GM12878 (cell line): Measurements from ENCODE around the gene KDM6B. TPM values are rescaled to one million over a fixed set of nuclear protein-coding genes. Genes with fewer than 3 reads are reported as not detected.

Source experiments
- ATAC-seq: fragments of 200-7000 bp; cut with Tn5 transposase; 3 replicates; pipeline ENCODE4 v1.9.1; 2020; ENCODE audit warnings: mild to moderate bottlenecking, moderate library complexity
- BruUV-seq: library from RNA; stranded (reverse); fragments of 400-500 nt; replicated peaks from 2 replicates; lab custom pipeline; 2021; lab: Mats Ljungman, UMichigan
- CTCF ChIA-PET: fragments of 300-600 bp; sonication (Branson Sonifier 250); formaldehyde crosslinking; extraction: SDS; loops from one replicate; lab custom pipeline; 2021; ENCODE audit warnings: inconsistent platforms; lab: Yijun Ruan, JAX
- POLR2A ChIA-PET: fragments of 350-600 bp; formaldehyde crosslinking; extraction: SDS; loops from one replicate; lab custom pipeline; 2021; ENCODE audit warnings: inconsistent platforms; lab: Charles Lee
- RAD21 ChIA-PET: fragments of 300-600 bp; sonication (Branson Sonifier 250); formaldehyde crosslinking; loops from one replicate; lab custom pipeline; 2023; ENCODE audit warnings: antibody characterized with exemption; ENCODE audit not compliant: unreplicated experiment; lab: Charles Lee
- SMC1A ChIA-PET: fragments of 300-600 bp; sonication (Branson Sonifier 250); formaldehyde crosslinking; loops from one replicate; lab custom pipeline; 2023; ENCODE audit not compliant: unreplicated experiment, uncharacterized antibody; lab: Charles Lee
- DNase-seq: peaks from one replicate; pipeline ENCODE4 v3.0.0-alpha.2; 2011; ENCODE audit warnings: low read depth, low spot score
- FAIRE-seq: peaks from 3 replicates; lab custom pipeline; 2011; peaks lifted over from hg19 to GRCh38; lab: Jason Lieb, UNC
- H2AFZ ChIP-seq: 2 replicates; pipeline ENCODE4 v1.6.0; 2011; ENCODE audit warnings: low read depth, low read length, control low read depth; ENCODE audit not compliant: control insufficient read depth
- H3K27ac ChIP-seq: 2 replicates; pipeline ENCODE4 v1.5.1; 2011; ENCODE audit warnings: control low read depth; ENCODE audit not compliant: control insufficient read depth, insufficient read depth
- H3K27me3 ChIP-seq, 2 experiments: replicated peaks in 1 of 2; 2 replicates each; pipeline versions ENCODE4 v1.6.0 to v1.6.1; 2011; ENCODE audit warnings: low read length in 1 of 2; ENCODE audit not compliant: control insufficient read depth in 2 of 2, insufficient read depth in 2 of 2
- H3K36me3 ChIP-seq, 2 experiments: 2 replicates each; pipeline ENCODE4 v1.5.1; 2011; ENCODE audit warnings: low read length in 1 of 2; ENCODE audit not compliant: control insufficient read depth in 2 of 2, insufficient read depth in 2 of 2
- H3K4me1 ChIP-seq: 2 replicates; pipeline ENCODE4 v1.6.1; 2011; ENCODE audit warnings: mild to moderate bottlenecking, low read length, moderate library complexity, mixed read lengths; ENCODE audit not compliant: control insufficient read depth, insufficient read depth
- H3K4me2 ChIP-seq: 2 replicates; pipeline ENCODE4 v1.6.0; 2011; ENCODE audit warnings: control low read depth; ENCODE audit not compliant: control insufficient read depth, insufficient read depth
- H3K4me3 ChIP-seq: fragments of 200-600 bp; sonication (generic); 2 replicates; pipeline ENCODE4 v1.5.1; 2016
- H3K79me2 ChIP-seq: 2 replicates; pipeline ENCODE4 v1.6.0; 2011; ENCODE audit warnings: low read length; ENCODE audit not compliant: control insufficient read depth, insufficient read depth
- H3K9ac ChIP-seq: 2 replicates; pipeline ENCODE4 v1.8.0; 2011; ENCODE audit warnings: low read length, control low read depth, mixed read lengths; ENCODE audit not compliant: control insufficient read depth, insufficient read depth
- H3K9me3 ChIP-seq: replicated peaks from 3 replicates; pipeline ENCODE4 v1.5.1; 2011; ENCODE audit warnings: mild to moderate bottlenecking, low read length; ENCODE audit not compliant: control insufficient read depth, insufficient read depth
- H4K20me1 ChIP-seq: 2 replicates; pipeline ENCODE4 v1.6.0; 2011; ENCODE audit not compliant: control insufficient read depth, insufficient read depth
- ASH2L ChIP-seq: fragments of 300-600, 200-600 bp; sonication (generic); IDR thresholded peaks from 2 replicates; pipeline ENCODE4 v1.6.1; 2017; ENCODE audit warnings: low read depth, mild to moderate bottlenecking, borderline replicate concordance
- BHLHE40 ChIP-seq, 2 experiments: fragments of 450-650 bp in 1 of 2; IDR thresholded peaks; 2 replicates each; pipeline ENCODE4 v1.6.1; 2011 to 2017; ENCODE audit warnings: low read depth in 2 of 2, borderline replicate concordance in 1 of 2, improper control_type of control experiment in 1 of 2, low read length in 1 of 2, mild to moderate bottlenecking in 1 of 2
- CHD4 ChIP-seq: fragments of 200-600 bp; sonication (generic); IDR thresholded peaks from 2 replicates; pipeline ENCODE4 v1.6.1; 2016; ENCODE audit warnings: mild to moderate bottlenecking
- CREB1 ChIP-seq: IDR thresholded peaks from 2 replicates; pipeline ENCODE4 v1.6.1; 2012; ENCODE audit warnings: low read depth, mild to moderate bottlenecking, inconsistent platforms
- EED ChIP-seq: sonication (generic); IDR thresholded peaks from 2 replicates; pipeline ENCODE4 v1.6.1; 2016; ENCODE audit warnings: antibody characterized with exemption, low read depth
- ETV6 ChIP-seq, 2 experiments: fragments of 450-650 bp in 1 of 2; IDR thresholded peaks in 1 of 2; conservative IDR thresholded peaks in 1 of 2; 2 replicates each; pipeline ENCODE4 v1.6.1; 2014; ENCODE audit warnings: antibody characterized with exemption in 1 of 2, borderline replicate concordance in 1 of 2, low read depth in 1 of 2, mild to moderate bottlenecking in 1 of 2, moderate library complexity in 1 of 2
- GABPA ChIP-seq: IDR thresholded peaks from 2 replicates; pipeline ENCODE4 v1.6.1; 2014; ENCODE audit warnings: antibody characterized with exemption, low read depth, mild to moderate bottlenecking, inconsistent platforms
- NFIC ChIP-seq: IDR thresholded peaks from 2 replicates; pipeline ENCODE4 v1.6.1; 2012; ENCODE audit warnings: low read depth, mild to moderate bottlenecking, inconsistent platforms, low read length, moderate library complexity
- PML ChIP-seq: IDR thresholded peaks from 2 replicates; pipeline ENCODE4 v1.6.1; 2012; ENCODE audit warnings: low read length, inconsistent platforms
- RB1 ChIP-seq: fragments of 450-650 bp; formaldehyde crosslinking; IDR thresholded peaks from 2 replicates; pipeline ENCODE4 v1.6.1; 2017; ENCODE audit warnings: mild to moderate bottlenecking, borderline replicate concordance
- RCOR1 ChIP-seq: conservative IDR thresholded peaks from 2 replicates; pipeline ENCODE4 v1.6.1; 2012; ENCODE audit warnings: low read depth, low read length, improper control_type of control experiment
- RUNX3 ChIP-seq: IDR thresholded peaks from 2 replicates; pipeline ENCODE4 v1.6.1; 2012; ENCODE audit warnings: low read length, inconsistent platforms
- TCF12 ChIP-seq: IDR thresholded peaks from 2 replicates; pipeline ENCODE4 v1.6.1; 2011; ENCODE audit warnings: low read depth, mild to moderate bottlenecking, low read length
- YY1 ChIP-seq: IDR thresholded peaks from 2 replicates; pipeline ENCODE4 v1.6.1; 2011; ENCODE audit warnings: low read depth, mild to moderate bottlenecking, low read length
- WGBS: methylation state at CpG from one replicate; pipeline ENCODE4 v1.1.6; 2016; ENCODE audit warnings: low lambda C conversion rate; ENCODE audit not compliant: insufficient replicate concordance, insufficient coverage; ENCODE audit errors: missing lambda C conversion rate; 5-methylcytosine and 5-hydroxymethylcytosine counted together
- in situ Hi-C: fragments of 300-500 bp; cut with MboI; formaldehyde crosslinking; loops from 9 replicates; pipeline ENCODE4 v1.14.3; 2018; ENCODE audit warnings: mixed read lengths
- intact Hi-C: fragments of 100-400 bp; cut with micrococcal nuclease; formaldehyde crosslinking; loops from one replicate; pipeline ENCODE4 v1.14.2; 2022; ENCODE audit not compliant: unreplicated experiment
- polyA plus RNA-seq, 11 experiments: library from polyadenylated mRNA; depleted of rRNA in 4 of 11; unstranded in 6 of 11; stranded (reverse) in 5 of 11; fragments of >200 nt; fragmentation: Nextera tagmentation in 4 of 11; fragmentation: Illumina TruSeq in 1 of 11; extraction: Ambion mirVana in 4 of 11; extraction: Trizol in 1 of 11; gene quantifications; 1 replicate in 1 of 11; 2 replicates in 10 of 11; pipeline versions ENCODE4 v1.2.1 to v1.2.3, GENCODE V29; 2011 to 2016; ENCODE audit warnings: inconsistent platforms in 2 of 11, missing spikeins in 2 of 11, low read depth in 1 of 11
- total RNA-seq, 4 experiments: library from RNA; depleted of rRNA in 3 of 4; stranded (reverse); fragments of >200 nt in 3 of 4; fragmentation: Illumina TruSeq in 1 of 4; extraction: Trizol in 1 of 4; gene quantifications; 2 replicates each; pipeline versions ENCODE4 v1.2.1 to v1.2.3, GENCODE V29; 2013 to 2021
- TF ChIP-seq, protein P1 (sequence below): fragments of 450-650 bp; formaldehyde crosslinking; IDR thresholded peaks from 2 replicates; pipeline ENCODE4 v1.4.0; 2020; ENCODE audit warnings: mild to moderate bottlenecking, moderate library complexity
- TF ChIP-seq, protein P2 (sequence below): fragments of 150-350 bp; IDR thresholded peaks from 2 replicates; pipeline ENCODE4 v1.6.1; 2014; ENCODE audit warnings: mild to moderate bottlenecking, low read depth, low read length
- TF ChIP-seq, protein P3 (sequence below): IDR thresholded peaks from 2 replicates; pipeline ENCODE4 v1.6.1; 2011; ENCODE audit warnings: borderline replicate concordance, low read depth, mild to moderate bottlenecking, moderate library complexity, mixed read lengths, low read length; ENCODE audit not compliant: insufficient read depth; ENCODE audit errors: extremely low read length

KDM6B gene
- total and polyA plus RNA-seq, 10 of the 15 experiments (the other 5 are each of a cell fraction or from before 2014, with no cell fraction given) = 0.05 to 33.5 (median 2.3) TPM

DNA sequence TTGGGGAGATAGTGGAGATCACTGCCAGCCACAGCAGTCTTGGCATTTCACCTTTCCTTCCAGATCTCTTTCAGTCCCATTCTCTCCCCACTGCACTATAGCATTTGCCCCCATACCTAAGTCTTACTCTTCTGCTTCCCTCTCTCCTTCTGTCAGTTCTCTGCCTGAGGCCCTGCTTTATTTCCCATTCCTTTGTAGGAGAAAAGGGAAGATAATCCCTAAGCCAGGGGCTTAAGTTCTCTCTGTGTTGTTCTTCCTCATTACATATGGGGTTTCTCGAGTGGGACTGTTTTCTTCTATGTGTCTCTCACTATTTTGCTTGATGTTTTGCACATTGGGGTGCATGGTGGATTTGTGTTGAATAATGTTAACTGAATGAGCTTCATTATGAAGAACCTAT is 6.4 kb downstream of the KDM6B start:
- SMC1A ChIA-PET = interaction anchor here (0.9 to 1.5 kb wide), 5 partner anchors 11 to 216 kb away, joined by 3 read pairs; partner anchors contain the start of genes CYB5D1 and NAA38
- no peaks in the 10 kb centered on the region for H3K9me3 ChIP-seq
- H3K36me3 ChIP-seq = peaks cover 0 to 5% of the 10 kb centered on the region in 2 experiments; a peak in 2 of 4 replicates
- FAIRE-seq (no peak), DNase-seq (no peak), ATAC-seq (no peak)
- H3K27me3 ChIP-seq = no peaks in the 10 kb centered on the region
- H2AFZ ChIP-seq = no peak overlapping the region
- H4K20me1 ChIP-seq = no peaks in the 10 kb centered on the region; the same call in none of the 2 replicates
- POLR2A ChIA-PET = interaction anchor here (0.5 to 1.0 kb wide), 3 partner anchors 17 to 279 kb away, joined by 3 to 5 read pairs (median 3); partner anchors contain the start of gene NAA38
- H3K4me3 ChIP-seq = peak overlapping the region; percentile 92; the same call in 1 of the 2 replicates
- RAD21 ChIA-PET = interaction anchor here (1.3 to 2.1 kb wide), 3 partner anchors 10 to 97 kb away, joined by 4 to 8 read pairs (median 6); partner anchors contain the start of gene NAA38
- TF ChIP-seq, protein P1, sequence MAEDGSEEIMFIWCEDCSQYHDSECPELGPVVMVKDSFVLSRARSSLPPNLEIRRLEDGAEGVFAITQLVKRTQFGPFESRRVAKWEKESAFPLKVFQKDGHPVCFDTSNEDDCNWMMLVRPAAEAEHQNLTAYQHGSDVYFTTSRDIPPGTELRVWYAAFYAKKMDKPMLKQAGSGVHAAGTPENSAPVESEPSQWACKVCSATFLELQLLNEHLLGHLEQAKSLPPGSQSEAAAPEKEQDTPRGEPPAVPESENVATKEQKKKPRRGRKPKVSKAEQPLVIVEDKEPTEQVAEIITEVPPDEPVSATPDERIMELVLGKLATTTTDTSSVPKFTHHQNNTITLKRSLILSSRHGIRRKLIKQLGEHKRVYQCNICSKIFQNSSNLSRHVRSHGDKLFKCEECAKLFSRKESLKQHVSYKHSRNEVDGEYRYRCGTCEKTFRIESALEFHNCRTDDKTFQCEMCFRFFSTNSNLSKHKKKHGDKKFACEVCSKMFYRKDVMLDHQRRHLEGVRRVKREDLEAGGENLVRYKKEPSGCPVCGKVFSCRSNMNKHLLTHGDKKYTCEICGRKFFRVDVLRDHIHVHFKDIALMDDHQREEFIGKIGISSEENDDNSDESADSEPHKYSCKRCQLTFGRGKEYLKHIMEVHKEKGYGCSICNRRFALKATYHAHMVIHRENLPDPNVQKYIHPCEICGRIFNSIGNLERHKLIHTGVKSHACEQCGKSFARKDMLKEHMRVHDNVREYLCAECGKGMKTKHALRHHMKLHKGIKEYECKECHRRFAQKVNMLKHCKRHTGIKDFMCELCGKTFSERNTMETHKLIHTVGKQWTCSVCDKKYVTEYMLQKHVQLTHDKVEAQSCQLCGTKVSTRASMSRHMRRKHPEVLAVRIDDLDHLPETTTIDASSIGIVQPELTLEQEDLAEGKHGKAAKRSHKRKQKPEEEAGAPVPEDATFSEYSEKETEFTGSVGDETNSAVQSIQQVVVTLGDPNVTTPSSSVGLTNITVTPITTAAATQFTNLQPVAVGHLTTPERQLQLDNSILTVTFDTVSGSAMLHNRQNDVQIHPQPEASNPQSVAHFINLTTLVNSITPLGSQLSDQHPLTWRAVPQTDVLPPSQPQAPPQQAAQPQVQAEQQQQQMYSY (CRISPR knock-in tag) = no peak
- TF ChIP-seq BHLHE40 (IDR thresholded peaks at IDR 0.05; ENCODE audit: borderline replicate concordance in 1 of 2, low read depth in 2 of 2, low read length in 1 of 2) (no peak), RB1 (no peak), CHD4 (no peak), ETV6 (conservative IDR thresholded peaks at IDR 0.05 in 1 of 2, IDR thresholded peaks at IDR 0.05 in 1 of 2; ENCODE audit: borderline replicate concordance in 1 of 2, low read depth in 1 of 2) (no peak), NFIC (no peak), ASH2L (no peak), PML (no peak), TCF12 (no peak), CREB1 (no peak), RUNX3 (no peak), GABPA (no peak), EED (no peak), RCOR1 (no peak), YY1 (no peak)
- TF ChIP-seq, protein P2, sequence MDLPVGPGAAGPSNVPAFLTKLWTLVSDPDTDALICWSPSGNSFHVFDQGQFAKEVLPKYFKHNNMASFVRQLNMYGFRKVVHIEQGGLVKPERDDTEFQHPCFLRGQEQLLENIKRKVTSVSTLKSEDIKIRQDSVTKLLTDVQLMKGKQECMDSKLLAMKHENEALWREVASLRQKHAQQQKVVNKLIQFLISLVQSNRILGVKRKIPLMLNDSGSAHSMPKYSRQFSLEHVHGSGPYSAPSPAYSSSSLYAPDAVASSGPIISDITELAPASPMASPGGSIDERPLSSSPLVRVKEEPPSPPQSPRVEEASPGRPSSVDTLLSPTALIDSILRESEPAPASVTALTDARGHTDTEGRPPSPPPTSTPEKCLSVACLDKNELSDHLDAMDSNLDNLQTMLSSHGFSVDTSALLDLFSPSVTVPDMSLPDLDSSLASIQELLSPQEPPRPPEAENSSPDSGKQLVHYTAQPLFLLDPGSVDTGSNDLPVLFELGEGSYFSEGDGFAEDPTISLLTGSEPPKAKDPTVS = no peak
- TF ChIP-seq, protein P3, sequence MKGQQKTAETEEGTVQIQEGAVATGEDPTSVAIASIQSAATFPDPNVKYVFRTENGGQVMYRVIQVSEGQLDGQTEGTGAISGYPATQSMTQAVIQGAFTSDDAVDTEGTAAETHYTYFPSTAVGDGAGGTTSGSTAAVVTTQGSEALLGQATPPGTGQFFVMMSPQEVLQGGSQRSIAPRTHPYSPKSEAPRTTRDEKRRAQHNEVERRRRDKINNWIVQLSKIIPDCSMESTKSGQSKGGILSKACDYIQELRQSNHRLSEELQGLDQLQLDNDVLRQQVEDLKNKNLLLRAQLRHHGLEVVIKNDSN = no peak
- peaks cover 66% of the 10 kb centered on the region for H3K79me2 ChIP-seq
- in situ Hi-C loops = no loop called here
- H3K9ac ChIP-seq = no peak overlapping the region
- 36% methylated on average over 1 of the region's 1 CpG for WGBS
- CTCF ChIA-PET = interaction anchor here (0.7 to 2.3 kb wide), 9 partner anchors 10 to 229 kb away, joined by 3 to 9 read pairs (median 3); partner anchors contain the start of gene NAA38
- intact Hi-C loops = no loop called here
- BruUV-seq = no TSS peak
- H3K4me1 ChIP-seq = peaks cover 38% of the 10 kb centered on the region
- H3K27ac ChIP-seq = no peak overlapping the region
- peak overlapping the region; percentile 100 for H3K4me2 ChIP-seq
